ENCODE measurements around the gene CLEC9A.
A peak's percentile ranks its signal among the peaks of the same experiment; 100 is the strongest.

CLEC9A gene

GRCh38 chr12:10067942-10068341, 37.5 kb downstream of the CLEC9A start:
- no peak for DNase-seq

GRCh38 chr12:10068644-10069043, 38.2 kb downstream of the CLEC9A start:
- peak; percentile 88 to 89 for DNase-seq

DNA sequence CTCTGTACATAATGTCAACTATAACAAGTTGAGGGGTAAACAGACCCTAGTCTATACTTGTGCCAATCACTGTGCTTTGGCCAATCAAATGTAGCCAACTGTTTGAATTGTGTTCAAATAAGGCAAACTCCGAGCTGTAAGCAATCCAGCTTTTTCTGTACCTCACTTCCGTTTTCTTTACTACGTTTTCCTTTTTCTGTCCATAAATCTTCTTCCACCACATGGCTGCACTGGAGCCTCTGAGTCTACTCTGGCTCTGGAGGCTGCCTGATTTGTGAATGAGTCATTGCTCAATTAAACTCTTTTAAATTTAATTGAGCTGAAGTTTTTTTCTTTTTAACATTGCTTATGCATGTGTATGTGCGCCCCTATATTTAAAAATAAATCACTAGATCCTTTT, 38.6 kb downstream of the CLEC9A start:
- DNase-seq = peak in 1 of 2 donors; percentile 49

- DNase-seq = peak in 1 of 2 donors; percentile 64
Measured at GRCh38 chr12:10069976-10070375, 39.5 kb downstream of the CLEC9A start.

- DNase-seq = no peak
Measured at GRCh38 chr12:10070380-10070779, 39.9 kb downstream of the CLEC9A start.

DNA sequence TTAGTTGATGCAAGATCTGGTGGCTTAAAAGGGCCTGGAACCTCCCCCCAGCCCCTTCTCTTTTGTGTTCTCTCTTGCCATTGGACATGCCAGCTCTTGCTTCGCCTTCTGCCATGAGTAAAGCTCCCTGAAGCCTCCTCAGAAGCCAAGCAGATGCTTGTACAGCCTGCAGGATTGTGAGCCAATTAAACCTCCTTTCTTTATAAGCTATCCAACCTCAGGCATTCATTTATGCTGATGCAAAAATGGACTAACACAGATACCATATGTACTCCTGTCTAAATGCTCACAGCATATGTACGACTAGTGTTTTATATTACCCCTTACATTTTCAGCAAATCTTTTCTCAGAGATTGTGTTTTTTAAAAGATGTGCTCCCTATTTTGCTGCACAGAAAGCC, 41.6 kb downstream of the CLEC9A start:
- no peak for DNase-seq

GRCh38 chr12:10073261-10073660, 42.8 kb downstream of the CLEC9A start:
- no peak for DNase-seq

DNA sequence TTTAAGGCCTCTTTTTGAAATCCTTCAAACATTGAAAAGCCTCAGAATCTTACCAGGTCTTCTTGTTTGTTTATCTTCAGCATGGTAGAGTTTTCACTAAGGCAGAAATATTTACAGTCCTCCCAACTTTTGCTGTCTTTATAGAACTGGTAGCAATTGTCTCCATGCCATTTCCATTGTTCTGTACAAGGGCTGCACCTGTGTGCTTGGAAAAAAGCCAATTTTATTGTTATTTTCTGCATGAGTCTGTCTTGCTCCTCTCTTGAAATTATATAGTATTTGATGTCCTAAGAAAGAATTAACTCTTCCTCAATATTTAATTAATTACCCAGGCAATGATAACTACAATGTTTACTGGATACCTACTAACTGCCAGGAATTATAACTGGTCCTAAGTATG, 45.0 kb downstream of the CLEC9A start:
- no peak for DNase-seq

GRCh38 chr12:10082117-10082874, 51.8 kb downstream of the CLEC9A start:
- DNase-seq = peak in 1 of 2 donors; percentile 39

- DNase-seq = no peak
Measured at GRCh38 chr12:10084733-10085132, 54.3 kb downstream of the CLEC9A start.

- no peak for DNase-seq
Measured at GRCh38 chr12:10086387-10086786, 55.9 kb downstream of the CLEC9A start.

GRCh38 chr12:10088031-10088430, 57.5 kb downstream of the CLEC9A start:
- peak; percentile 67 to 73 for DNase-seq

GRCh38 chr12:10088955-10089900, 58.7 kb downstream of the CLEC9A start:
- DNase-seq = peak; percentile 32 to 41

DNA sequence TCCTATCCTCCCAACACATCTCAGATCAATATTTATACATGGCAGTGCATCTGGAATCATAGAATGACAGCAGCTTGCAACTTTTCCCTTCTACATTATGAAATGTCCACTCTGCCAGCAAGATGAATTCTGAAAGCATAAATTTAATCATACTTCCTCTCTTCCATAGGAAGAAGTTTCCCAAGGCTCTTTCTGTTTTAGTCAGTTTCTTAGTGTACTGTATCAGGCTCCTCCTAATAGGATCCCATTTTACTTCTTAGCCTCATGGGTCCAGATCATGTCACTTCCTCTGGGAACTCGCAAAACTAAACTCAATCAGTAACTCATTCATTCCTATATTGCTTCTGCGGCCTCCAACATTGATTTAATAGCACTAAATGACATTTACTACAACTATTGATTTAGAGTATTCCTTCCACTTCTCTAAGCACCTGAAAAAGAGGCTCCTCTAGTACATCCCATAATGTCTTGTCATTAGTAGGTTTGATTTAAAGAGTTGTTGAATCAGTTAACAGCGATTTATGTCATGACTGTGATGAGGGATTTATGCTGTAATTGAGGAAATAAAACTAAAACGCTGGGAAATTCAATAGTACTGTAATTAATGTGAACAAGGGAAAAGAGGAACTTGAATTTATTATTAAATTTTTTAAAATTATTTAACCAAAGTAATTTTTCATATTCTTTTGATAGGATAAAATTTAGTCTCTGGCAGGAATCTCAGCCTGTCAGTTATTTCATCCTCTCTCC, 64.3 kb downstream of the CLEC9A start:
- peak; percentile 88 to 90 for DNase-seq

GRCh38 chr12:10095971-10096370, 65.5 kb downstream of the CLEC9A start:
- no peak for DNase-seq

GRCh38 chr12:10097521-10097920, 67.0 kb downstream of the CLEC9A start:
- peak; percentile 37 to 55 for DNase-seq

- no peak for DNase-seq
Measured at GRCh38 chr12:10098791-10099190, 68.3 kb downstream of the CLEC9A start, which contains the start of gene CLEC1A. TSS of gene CLEC1A (minus strand) at chr12:10098985. CDS start at chr12:10098922, 63 bp downstream.

DNA sequence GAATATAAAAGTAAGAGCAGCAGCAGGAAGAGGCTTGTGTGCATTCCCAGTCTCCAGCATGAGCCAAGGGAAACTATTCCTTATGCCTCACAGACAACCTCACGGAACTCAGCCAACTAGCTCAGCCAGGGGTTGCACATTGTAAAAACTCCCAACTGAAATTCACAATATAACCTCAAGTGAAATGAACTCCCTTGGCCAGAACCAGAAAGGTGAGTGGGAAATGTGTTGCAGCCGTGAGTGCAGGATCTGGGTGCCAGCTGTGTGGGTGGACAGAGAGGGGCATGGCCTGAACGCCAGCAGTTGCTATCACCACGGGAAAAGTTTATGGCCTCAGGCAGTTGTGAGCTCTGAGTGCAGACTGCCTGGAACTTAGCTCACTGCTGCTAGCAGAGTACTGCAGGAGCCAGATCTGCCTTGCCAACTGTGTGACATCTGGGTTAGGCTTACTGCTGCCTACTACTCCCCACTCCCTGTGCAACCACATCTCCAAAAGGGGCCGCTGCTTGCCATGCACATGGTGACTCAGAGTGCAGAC, 70.6 kb downstream of the CLEC9A start:
- no peak for DNase-seq

DNA sequence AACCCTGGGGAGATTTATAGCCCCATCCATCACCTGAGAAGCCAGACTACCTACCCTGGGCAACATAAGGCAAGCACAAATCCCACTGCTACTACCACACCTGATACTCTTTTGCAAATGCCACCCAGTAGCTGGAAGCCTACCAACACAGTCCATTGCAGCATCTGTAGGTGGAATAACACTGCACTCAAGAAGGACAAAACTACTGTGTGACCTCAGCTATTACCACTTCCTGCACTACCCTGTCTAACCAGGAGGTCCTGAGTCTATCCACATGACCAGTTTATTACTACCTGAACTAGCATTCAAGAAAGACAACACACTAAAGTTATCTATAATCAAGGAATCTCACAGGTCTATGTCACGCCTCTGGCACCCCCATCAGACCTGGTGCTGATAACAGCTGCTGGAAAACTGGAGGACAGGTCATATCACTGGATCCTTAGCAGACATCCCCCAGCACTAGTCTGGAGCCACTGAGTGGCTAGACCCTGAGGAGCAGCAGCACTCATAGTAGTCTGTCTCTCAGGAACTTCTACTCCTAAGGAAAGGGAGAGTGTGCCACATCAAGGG, 71.3 kb downstream of the CLEC9A start:
- DNase-seq = no peak

- DNase-seq = peak; percentile 60 to 66
Measured at GRCh38 chr12:10102322-10102721, 71.8 kb downstream of the CLEC9A start.

GRCh38 chr12:10110256-10110844, 79.9 kb downstream of the CLEC9A start:
- no peak for DNase-seq

GRCh38 chr12:10111451-10111850, 81.0 kb downstream of the CLEC9A start:
- no peak for DNase-seq

Measured in inflammatory macrophage treated with lipopolysaccharide for 1 hour (primary cell).